C4-2B (cell line): ENCODE data around the gene NCMAP.
"Not testable (repeated sequence)": the region's sequence is repeated elsewhere in the genome, so short reads cannot be mapped to it uniquely, and the experiment has no call there.

ENCODE experiments used
- H3K27ac ChIP-seq: fragments of 450-650 bp; 2 replicates; pipeline ENCODE4 v1.5.1; 2017
- CTCF ChIP-seq: fragments of 450-650 bp; conservative IDR thresholded peaks from 2 replicates; pipeline ENCODE4 v1.5.1; 2017; ENCODE audit warnings: mild to moderate bottlenecking
- ZFX ChIP-seq: fragments of 450-650 bp; IDR thresholded peaks from 2 replicates; pipeline ENCODE4 v1.6.1; 2017

NCMAP gene

GRCh38 chr1:24516506-24516905 is 39.4 kb upstream of the NCMAP start:
- no peak overlapping the region for H3K27ac ChIP-seq
- TF ChIP-seq CTCF (no peak), ZFX (no peak)

GRCh38 chr1:24517898-24518297 is 38.0 kb upstream of the NCMAP start:
- TF ChIP-seq CTCF (no peak), ZFX (no peak)
- no peak overlapping the region for H3K27ac ChIP-seq

GRCh38 chr1:24520282-24520681 is 35.6 kb upstream of the NCMAP start:
- H3K27ac ChIP-seq: not testable (repeated sequence)

- no peak for TF ChIP-seq ZFX
- TF ChIP-seq CTCF: no peak
- no peak overlapping the region for H3K27ac ChIP-seq
These were observed 30.3 kb upstream of the NCMAP start for GRCh38 chr1:24525606-24526005.

- no peak overlapping the region for H3K27ac ChIP-seq
- TF ChIP-seq CTCF: no peak
- no peak for TF ChIP-seq ZFX
These were observed 29.8 kb upstream of the NCMAP start for GRCh38 chr1:24526045-24526444.

GRCh38 chr1:24526940-24527542 is 28.8 kb upstream of the NCMAP start:
- TF ChIP-seq CTCF: peak; percentile 43
- no peak for TF ChIP-seq ZFX
- no peak overlapping the region for H3K27ac ChIP-seq

- no peak overlapping the region for H3K27ac ChIP-seq
- TF ChIP-seq CTCF: no peak
- TF ChIP-seq ZFX: no peak
These were observed 27.1 kb upstream of the NCMAP start for GRCh38 chr1:24528744-24529143.

- H3K27ac ChIP-seq: not testable (repeated sequence)
These were observed 26.6 kb upstream of the NCMAP start for GRCh38 chr1:24529292-24529691.

GRCh38 chr1:24535021-24535424 is 20.9 kb upstream of the NCMAP start:
- TF ChIP-seq CTCF (no peak), ZFX (no peak)
- H3K27ac ChIP-seq: no peak overlapping the region
